ENCODE data around the gene STAP2.

STAP2 gene

DNA sequence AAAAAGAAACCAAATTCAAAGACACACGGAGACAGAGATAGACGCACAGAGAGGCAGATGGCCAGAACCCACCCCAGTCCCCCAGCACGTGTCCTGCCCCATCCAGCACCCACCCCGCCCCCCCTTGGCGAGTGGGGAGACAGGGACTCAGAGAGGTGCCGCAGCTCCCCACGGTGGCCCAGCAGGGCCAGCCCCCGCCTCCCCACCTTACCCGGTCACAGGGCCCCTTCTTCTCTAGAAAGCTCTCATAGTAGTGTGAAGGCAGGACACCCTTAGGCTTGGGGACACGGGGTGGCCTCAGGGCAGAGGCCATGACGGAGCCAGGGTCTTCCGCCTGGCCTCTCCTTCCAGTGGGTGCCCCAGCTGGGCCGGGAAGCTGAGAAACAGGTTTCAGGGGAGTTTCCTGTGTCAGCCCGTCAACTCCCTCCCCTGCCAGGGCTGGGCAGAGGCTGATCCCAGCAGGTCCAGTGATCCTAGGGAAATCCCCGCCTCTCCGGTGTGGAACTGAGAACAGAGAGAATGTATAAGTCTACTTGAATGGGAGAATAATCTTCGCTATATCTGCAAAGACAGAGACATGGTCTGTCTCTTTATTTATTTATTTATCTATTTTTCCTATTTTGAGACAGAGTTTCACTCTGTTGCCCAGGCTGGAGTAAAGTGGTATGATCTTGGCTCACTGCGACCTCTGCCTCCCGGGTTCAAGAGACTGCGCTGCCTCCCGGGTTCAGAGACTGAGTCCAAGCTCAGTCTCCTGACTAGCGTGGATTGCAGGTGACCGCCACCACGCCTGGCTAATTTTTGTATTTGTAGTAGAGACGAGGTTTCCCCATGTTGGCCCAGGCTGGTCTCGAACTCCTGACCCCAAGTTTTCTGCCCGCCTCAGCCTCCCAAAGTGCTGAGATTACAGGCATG lies at the start of gene STAP2:
Gene STAP2 (minus strand): TSS at position 387 of the 915 bp plus-strand sequence. CDS start 74 bp downstream, at position 313.
- TF ChIP-seq, protein P1, sequence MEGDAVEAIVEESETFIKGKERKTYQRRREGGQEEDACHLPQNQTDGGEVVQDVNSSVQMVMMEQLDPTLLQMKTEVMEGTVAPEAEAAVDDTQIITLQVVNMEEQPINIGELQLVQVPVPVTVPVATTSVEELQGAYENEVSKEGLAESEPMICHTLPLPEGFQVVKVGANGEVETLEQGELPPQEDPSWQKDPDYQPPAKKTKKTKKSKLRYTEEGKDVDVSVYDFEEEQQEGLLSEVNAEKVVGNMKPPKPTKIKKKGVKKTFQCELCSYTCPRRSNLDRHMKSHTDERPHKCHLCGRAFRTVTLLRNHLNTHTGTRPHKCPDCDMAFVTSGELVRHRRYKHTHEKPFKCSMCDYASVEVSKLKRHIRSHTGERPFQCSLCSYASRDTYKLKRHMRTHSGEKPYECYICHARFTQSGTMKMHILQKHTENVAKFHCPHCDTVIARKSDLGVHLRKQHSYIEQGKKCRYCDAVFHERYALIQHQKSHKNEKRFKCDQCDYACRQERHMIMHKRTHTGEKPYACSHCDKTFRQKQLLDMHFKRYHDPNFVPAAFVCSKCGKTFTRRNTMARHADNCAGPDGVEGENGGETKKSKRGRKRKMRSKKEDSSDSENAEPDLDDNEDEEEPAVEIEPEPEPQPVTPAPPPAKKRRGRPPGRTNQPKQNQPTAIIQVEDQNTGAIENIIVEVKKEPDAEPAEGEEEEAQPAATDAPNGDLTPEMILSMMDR (IDR thresholded peaks at IDR 0.05; ENCODE audit: extremely low read depth, insufficient read depth, missing control alignments) = no peak
- no peak for DNase-seq (ENCODE audit: low spot score)
- in situ Hi-C loops (cut with MboI; ENCODE audit: low pct_unique_long_range_greater_than_20kb, low sequenced_read_pairs, unreplicated experiment) = no loop called here

- no peak for DNase-seq (ENCODE audit: low spot score)
- in situ Hi-C loops (cut with MboI; ENCODE audit: low pct_unique_long_range_greater_than_20kb, low sequenced_read_pairs, unreplicated experiment) = no loop called here
- TF ChIP-seq, protein P1 (IDR thresholded peaks at IDR 0.05; ENCODE audit: extremely low read depth, insufficient read depth, missing control alignments) = no peak
Observed at GRCh38 chr19:4386041-4386782, 47.6 kb upstream of the STAP2 start.

GRCh38 chr19:4385291-4386040 lies 46.8 kb upstream of the STAP2 start:
- in situ Hi-C loops (cut with MboI; ENCODE audit: low pct_unique_long_range_greater_than_20kb, low sequenced_read_pairs, unreplicated experiment) = no loop called here
- DNase-seq (ENCODE audit: low spot score) = no peak
- TF ChIP-seq, protein P1 (IDR thresholded peaks at IDR 0.05; ENCODE audit: extremely low read depth, insufficient read depth, missing control alignments) = no peak

DNA sequence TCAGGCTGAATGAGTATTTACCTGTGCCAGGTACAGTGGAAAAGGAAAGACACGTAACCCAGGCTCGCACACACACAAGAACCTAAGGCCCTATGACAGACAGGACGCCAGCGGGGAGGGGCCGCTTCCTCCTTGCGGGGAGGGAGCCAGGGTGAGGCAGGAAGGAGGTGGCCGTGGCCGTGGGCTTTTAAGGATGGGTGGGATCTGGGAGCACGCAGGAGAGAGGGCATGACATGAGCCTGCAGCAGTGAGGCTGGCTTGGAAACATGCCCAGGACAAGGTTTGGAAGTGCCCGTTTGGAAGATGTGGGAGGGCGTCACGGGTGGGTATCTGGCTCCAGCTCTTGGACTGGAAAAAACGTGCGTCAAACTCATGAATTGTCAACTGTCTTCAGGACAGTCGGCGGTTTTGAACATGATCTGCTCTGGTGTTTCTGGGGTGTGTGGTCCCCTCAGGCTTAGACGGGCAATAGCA lies 41.7 kb upstream of the STAP2 start:
- TF ChIP-seq, protein P1 (IDR thresholded peaks at IDR 0.05; ENCODE audit: extremely low read depth, insufficient read depth, missing control alignments) = no peak
- in situ Hi-C loops (cut with MboI; ENCODE audit: low pct_unique_long_range_greater_than_20kb, low sequenced_read_pairs, unreplicated experiment) = no loop called here
- no peak for DNase-seq (ENCODE audit: low spot score)

GRCh38 chr19:4379383-4380253 lies 41.0 kb upstream of the STAP2 start:
- DNase-seq (ENCODE audit: low spot score) = no peak
- TF ChIP-seq, protein P1 (IDR thresholded peaks at IDR 0.05; ENCODE audit: extremely low read depth, insufficient read depth, missing control alignments) = no peak
- in situ Hi-C loops (cut with MboI; ENCODE audit: low pct_unique_long_range_greater_than_20kb, low sequenced_read_pairs, unreplicated experiment) = no loop called here

All from GM13977 (cell line).